ENCODE measurements around the gene COL9A3. TPM values are rescaled to one million over a fixed set of nuclear protein-coding genes. Genes with fewer than 3 reads are reported as not detected.
A peak's percentile ranks its signal among the peaks of the same experiment; 100 is the strongest.

COL9A3 gene
- total RNA-seq, 2 donors from 2014 or later, result not detected

DNA sequence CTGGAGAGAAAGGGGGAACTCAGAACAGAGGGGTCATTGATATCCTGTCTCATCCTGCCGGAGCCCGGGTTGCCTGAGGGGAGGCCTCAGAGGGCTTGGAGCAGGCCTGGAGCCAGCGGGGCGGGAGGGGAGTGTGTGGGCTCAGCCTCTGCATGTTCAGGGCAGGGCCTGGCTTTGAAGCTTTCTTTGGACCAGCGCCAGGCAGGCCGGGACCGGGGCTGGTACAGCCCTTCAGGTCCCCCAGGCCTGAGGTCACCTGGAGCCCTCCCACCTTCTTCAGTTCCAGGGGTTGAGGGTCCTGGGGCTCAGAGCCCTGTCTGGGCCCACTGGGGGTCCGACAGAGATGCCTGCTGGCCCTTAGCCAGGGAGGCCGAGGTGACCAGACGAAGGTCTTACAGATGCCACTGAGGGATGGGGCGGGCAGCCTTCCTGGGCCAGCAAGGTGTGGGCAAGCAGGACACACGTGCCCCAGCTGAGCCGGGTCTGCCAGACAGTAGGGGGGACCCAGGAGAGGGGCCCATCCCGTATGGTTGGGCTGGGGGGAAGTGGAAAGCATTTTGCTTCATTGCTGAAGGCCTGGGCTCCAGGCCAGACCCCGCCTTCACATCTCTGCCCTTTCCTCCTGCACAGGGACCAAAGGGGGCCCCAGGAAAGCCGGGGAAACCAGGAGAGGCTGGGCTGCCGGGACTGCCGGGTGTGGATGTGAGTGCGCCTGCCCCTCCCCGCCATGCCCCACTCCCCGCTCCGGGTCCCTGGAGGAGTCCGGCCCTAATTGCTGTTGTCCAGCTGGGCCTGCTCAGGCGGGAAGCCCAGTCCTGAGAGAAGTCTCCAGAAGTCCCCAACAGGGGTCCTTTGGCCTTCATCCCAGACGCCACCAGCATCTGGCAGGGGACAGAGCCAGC is 2.0 kb downstream of the COL9A3 start:
- Mint-ChIP-seq H3K4me3 (no peak overlapping the region), H3K4me1 (no peaks in the 10 kb centered on the region), H3K27me3 (peaks cover 3% of the 10 kb centered on the region), H3K9me3 (no peaks in the 10 kb centered on the region), H3K27ac (no peak overlapping the region), H3K36me3 (ENCODE audit: low read depth) (no peaks in the 10 kb centered on the region)
- no peak for ATAC-seq (replicated peaks)

DNA sequence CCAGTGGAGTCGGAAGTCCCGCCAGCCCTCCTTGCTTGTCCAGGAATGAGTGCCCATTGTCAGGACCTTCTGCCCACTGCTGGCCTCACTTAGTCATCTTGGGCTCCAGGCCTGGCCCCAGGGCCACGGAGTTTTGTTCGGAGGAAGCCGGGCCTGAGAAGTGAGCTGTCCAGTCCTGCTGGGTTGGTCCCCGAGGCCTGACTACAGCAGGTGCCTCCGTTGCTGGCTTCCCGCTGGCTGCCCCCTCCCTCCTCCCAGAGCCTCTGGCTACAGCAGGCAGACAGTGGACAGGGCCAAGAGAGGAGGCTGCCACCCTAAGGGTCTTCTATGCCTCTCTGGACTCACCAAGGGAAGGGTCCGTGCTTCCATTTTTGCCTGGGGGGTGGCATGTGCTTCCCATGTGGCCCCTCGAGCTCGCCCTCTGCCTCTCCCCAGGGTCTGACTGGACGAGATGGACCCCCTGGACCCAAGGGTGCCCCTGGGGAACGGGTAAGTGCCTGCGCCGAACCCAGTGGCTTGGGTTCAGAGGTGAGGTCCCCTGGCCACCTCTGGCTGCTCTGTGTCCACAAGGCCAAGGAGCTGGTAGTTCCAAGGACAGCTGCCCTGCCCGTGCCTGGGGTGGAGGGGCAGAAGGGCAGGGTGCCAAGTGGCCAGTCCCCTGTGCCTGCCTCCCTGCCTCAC is 2.8 kb downstream of the COL9A3 start:
- Mint-ChIP-seq H3K27me3 (peaks cover 3% of the 10 kb centered on the region), H3K9me3 (no peaks in the 10 kb centered on the region), H3K27ac (no peak overlapping the region), H3K4me1 (no peaks in the 10 kb centered on the region), H3K4me3 (no peak overlapping the region), H3K36me3 (ENCODE audit: low read depth) (no peaks in the 10 kb centered on the region)
- ATAC-seq (replicated peaks), result no peak

DNA sequence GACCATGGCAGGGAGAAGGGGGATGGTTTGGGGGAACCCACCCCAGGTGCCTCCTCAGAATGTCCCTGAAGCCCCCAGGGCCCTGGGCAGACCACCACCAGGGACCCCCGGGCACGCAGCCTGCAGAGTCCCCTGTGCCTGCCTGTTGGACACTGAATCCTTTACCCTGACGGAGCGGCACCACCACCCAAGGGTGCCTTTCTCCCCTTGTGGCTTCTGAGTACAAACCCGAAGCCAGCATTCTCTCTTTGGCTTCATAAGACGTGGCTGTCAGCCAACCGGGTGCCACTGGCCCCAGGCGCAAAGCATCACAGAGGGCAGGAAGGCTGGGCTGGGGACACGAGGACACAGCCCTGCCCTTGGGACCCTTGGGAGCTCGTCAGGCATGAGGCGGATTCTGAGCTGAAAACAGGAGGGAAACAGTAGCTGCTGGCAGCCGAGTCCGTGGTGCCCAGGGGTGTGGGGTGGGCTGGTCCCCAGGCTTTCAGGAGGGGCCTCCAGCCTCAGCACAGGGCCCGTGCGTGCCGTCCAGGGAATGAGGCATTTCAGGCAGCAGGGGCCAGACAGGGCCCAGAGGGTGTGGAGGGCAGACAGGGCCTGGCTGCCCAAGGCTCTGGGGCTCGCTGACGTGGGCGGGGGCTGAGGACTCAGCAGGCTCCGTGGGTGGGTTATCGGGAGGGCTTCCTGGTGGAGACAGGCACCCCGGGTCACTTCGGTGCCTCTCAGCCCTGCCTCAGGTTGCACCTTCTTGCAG is 3.5 kb downstream of the COL9A3 start:
- Mint-ChIP-seq H3K9me3 (no peaks in the 10 kb centered on the region), H3K27ac (no peak overlapping the region), H3K27me3 (no peaks in the 10 kb centered on the region), H3K4me3 (no peak overlapping the region), H3K36me3 (ENCODE audit: low read depth) (no peaks in the 10 kb centered on the region), H3K4me1 (no peaks in the 10 kb centered on the region)
- ATAC-seq (replicated peaks), result no peak

DNA sequence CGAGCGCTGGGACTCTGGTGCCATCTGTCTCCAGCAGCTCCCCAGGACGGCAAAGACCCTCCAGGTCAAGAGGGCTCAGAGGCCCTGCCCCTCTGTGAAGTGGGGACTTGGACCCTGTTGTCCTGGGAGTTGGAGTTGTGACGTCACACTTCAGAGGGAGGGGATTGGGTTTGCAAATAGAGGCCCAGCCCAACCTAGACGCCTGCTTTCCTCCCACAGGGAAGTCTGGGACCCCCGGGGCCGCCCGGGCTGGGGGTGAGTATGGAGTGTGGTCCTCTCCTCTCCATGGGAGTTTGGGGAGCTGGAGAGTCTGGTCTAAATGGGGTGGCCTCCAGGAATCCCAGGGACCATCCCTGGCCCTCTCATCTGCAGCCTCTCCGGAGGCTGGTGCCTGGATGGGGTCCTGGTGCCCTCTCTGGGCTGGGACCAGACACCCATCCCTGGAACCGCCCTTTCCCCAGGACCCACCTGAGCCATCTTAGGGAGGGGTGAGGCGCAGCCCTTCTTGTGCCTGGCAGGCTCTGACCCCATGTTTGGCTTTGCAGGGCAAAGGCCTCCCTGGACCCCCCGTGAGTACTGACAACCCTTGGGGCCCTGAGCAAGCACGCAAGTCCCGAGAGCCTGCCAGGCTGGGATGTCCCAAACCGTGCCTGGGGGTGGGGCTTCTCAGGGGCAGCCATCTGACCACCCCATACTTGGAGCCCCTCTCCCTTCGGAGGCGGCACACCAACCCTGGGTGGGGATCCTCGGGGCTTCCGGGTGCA is 4.3 kb downstream of the COL9A3 start:
- H3K36me3 Mint-ChIP-seq (ENCODE audit: low read depth), result no peaks in the 10 kb centered on the region
- ATAC-seq (replicated peaks), result no peak
- no peaks in the 10 kb centered on the region for H3K27me3 Mint-ChIP-seq
- H3K4me1 Mint-ChIP-seq, result no peaks in the 10 kb centered on the region
- no peak overlapping the region for H3K4me3 Mint-ChIP-seq
- no peak overlapping the region for H3K27ac Mint-ChIP-seq
- H3K9me3 Mint-ChIP-seq, result no peaks in the 10 kb centered on the region

DNA sequence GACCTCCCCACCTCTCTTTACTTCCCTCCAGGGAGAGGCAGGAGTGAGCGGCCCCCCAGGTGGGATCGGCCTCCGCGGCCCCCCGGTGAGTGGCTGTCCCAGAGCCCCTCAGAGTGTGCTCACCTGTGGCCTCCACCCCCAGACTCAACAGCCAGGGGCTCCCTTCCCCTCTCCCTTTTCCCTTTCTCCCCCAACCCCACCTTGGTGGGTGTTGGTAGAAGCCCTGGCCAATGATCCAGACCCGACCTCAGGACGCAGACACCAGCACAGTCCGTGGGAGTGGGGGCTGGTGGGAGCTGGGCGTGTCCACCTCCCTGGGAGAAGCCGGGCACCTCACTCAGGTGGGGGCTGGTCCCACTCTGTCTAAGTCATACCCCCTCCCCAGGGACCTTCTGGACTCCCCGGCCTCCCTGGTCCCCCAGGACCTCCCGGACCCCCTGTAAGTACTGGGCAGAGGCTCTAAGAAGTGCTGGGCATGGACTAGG is 4.9 kb downstream of the COL9A3 start:
- Mint-ChIP-seq H3K36me3 (ENCODE audit: low read depth) (no peaks in the 10 kb centered on the region), H3K4me3 (no peak overlapping the region), H3K27me3 (no peaks in the 10 kb centered on the region), H3K27ac (no peak overlapping the region), H3K9me3 (no peaks in the 10 kb centered on the region), H3K4me1 (no peaks in the 10 kb centered on the region)
- ATAC-seq (replicated peaks), result no peak

DNA sequence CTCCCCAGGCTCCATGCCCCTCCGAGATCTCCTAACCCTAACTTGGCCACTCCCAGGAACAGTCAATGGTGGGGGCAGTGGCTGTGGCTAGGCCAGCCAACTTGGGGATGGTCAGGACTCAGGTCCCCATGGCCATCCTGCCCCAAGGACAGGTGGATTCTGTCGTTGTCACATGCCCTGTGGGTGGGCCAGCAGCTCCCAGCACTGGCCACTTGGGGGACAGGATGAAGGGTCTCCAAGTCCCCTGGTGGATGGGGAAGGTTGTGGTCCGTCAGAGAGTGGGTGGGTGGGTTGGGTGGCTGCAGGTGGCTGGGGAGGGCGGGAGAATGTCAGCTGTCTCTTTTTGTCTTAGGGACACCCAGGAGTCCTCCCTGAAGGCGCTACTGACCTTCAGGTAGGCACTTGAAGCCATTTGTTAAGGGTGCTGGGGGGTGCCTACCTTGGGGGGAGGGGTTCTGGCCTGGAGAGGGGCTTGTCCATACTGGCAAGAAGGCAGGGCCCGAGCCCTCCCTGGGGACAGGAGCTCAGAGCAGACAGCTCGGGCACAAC is 5.5 kb downstream of the COL9A3 start:
- Mint-ChIP-seq H3K27ac (no peak overlapping the region), H3K4me1 (no peaks in the 10 kb centered on the region), H3K4me3 (no peak overlapping the region), H3K36me3 (ENCODE audit: low read depth) (no peaks in the 10 kb centered on the region), H3K27me3 (no peaks in the 10 kb centered on the region), H3K9me3 (no peaks in the 10 kb centered on the region)
- ATAC-seq (replicated peaks), result no peak

DNA sequence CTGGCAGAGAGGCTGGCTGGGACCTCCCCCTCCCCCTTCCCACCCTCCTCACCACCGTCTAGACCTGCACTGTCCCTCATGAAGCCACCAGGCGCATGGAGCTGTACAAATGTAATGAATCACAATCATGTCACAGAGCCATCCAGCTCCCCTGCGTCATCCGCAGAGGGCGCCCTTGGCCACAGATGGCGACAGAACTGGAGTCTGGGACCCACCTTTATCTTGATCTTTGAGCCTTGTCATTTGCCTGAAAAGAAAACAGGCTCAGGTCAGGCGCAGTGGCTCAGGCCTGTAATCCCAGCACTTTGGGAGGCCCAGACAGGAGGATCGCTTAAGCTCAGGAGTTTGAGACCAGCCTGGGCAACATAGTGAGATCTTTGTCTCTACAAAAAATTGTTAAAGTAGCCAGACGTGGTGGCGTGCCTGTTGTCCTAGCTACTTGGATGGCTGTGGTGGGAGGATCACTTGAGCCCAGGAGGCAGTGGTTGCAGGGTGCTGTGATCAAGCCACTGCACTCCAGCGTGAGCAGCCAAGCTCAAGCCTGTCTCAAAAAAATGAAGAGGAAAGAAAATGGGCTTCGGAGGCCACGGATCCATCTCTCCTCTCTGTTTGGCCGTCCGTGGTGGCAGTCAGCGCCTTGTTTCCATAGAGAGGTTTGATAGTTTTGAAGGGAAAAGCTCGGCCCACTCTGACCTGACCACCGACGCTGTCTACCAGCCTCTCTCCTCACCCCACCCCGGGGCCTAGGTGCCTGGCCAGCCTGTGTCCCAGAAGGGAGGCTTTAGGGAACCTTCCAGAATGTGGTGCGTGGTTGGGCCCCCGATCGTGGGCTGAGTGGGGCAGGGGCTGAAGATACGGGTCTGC is 6.2 kb downstream of the COL9A3 start:
- no peaks in the 10 kb centered on the region for H3K36me3 Mint-ChIP-seq (ENCODE audit: low read depth)
- no peaks in the 10 kb centered on the region for H3K4me1 Mint-ChIP-seq
- no peak overlapping the region for H3K27ac Mint-ChIP-seq
- no peaks in the 10 kb centered on the region for H3K9me3 Mint-ChIP-seq
- H3K27me3 Mint-ChIP-seq, result no peaks in the 10 kb centered on the region
- ATAC-seq (replicated peaks), result peak; percentile 74
- no peak overlapping the region for H3K4me3 Mint-ChIP-seq

DNA sequence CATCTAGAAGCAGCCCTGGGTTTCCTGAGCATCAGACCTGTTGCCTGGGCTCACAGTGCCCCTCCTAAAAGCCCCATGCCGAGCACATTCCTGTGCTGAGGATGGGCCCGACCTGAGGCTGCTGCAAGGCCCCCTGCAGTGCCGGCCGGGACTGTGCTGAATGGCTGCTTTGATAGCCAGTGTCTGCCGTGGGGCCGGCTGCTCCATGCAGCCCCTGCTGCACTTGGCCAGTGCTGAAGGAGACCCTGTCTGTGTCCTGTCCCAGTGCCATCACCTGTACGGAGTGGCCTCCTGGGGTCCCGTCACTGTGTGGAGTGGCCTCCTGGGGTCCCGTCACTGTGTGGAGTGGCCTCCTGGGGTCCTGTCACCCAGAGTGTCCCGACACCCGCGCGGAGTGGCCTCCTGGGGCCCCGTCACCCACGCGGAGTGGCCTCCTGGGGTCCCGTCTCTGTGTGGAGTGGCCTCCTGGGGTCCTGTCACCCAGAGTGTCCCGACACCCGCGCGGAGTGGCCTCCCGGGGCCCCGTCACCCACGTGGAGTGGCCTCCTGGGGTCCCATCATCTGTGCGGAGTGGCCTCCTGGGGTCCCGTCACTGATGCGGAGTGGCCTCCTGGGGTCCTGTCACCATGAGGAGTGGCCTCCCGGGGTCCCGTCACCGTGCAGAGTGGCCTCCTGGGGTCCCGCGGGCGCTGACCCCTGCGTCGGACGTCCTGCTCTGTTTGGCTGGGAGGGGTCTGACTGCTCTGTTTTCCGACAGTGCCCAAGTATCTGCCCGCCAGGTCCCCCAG is 7.0 kb downstream of the COL9A3 start:
- Mint-ChIP-seq H3K27ac (no peak overlapping the region), H3K27me3 (no peaks in the 10 kb centered on the region), H3K36me3 (ENCODE audit: low read depth) (no peaks in the 10 kb centered on the region), H3K4me3 (no peak overlapping the region), H3K4me1 (no peaks in the 10 kb centered on the region), H3K9me3 (no peaks in the 10 kb centered on the region)
- no peak for ATAC-seq (replicated peaks)

DNA sequence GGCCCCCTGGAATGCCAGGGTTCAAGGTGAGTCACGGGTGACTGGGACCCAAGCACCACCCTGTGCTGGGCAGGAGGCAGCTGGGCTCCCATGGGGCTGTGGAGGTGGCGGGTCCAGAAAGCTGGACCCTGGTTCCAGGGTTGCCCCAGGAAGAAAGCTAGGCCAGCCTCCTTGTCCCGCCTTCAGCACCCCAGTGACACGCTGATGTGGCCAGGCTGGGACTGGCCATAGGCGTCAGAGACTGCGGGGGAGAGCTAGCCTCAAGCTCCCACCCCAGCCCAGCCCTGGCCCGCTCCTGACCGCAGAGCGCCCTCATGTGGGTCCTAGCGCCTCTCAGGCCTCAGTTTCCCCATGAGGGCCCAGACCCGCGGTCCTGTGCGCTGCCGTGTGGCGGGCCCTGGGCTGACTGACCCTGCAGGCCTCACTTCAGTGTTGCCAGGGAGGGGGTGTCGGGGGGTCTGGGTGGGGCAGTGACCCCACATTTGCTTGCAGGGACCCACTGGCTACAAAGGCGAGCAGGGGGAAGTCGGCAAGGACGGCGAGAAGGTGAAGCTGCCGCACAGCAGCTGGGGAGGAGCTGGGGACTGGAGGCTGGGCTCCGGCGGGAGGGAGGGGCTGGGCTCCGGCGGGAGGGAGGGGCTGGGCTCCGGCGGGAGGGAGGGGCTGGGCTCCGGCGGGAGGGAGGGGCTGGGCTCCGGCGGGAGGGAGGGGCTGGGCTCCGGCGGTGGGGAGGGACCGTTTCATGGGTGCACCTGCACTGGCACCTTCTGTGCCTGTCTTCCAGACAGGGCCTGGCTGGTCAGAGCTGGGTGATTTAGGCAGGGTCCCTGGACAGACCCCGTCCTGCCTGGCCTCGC is 7.9 kb downstream of the COL9A3 start:
- Mint-ChIP-seq H3K4me3 (no peak overlapping the region), H3K36me3 (ENCODE audit: low read depth) (no peaks in the 10 kb centered on the region), H3K9me3 (no peaks in the 10 kb centered on the region), H3K27ac (no peak overlapping the region), H3K4me1 (no peaks in the 10 kb centered on the region), H3K27me3 (no peaks in the 10 kb centered on the region)
- peak; percentile 41 for ATAC-seq (replicated peaks)

DNA sequence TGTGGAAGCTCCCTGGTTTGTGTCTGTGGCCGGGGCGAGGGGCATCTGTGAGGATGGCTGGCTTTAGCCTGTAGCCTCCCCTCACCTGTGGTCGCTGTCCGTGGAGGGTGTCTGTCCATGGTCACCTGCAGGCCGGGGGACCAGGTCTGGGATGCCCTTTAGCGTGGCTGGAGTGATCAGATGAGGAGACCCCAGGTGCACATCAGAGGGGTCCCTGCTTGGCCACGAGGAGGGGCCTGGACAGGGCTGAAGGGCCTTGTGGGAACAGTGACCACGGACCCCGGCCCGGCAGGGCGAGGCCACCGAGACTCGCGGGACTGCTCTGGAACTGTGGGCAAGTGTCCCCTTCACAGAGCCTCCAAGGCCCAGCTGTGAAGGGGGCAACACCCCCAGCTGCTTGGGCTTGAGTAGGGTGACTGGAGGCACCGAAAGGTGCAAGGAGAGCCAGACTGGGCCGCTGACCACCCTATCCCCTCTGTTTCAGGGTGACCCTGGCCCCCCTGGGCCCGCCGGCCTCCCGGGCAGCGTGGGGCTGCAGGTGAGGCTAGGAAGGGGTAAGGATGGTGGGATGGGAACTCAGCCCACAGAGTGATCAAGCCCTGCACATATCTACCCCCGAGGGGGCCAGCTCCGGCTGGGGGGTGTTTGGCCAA is 8.6 kb downstream of the COL9A3 start:
- no peaks in the 10 kb centered on the region for H3K27me3 Mint-ChIP-seq
- H3K4me1 Mint-ChIP-seq, result no peaks in the 10 kb centered on the region
- H3K36me3 Mint-ChIP-seq (ENCODE audit: low read depth), result no peaks in the 10 kb centered on the region
- no peaks in the 10 kb centered on the region for H3K9me3 Mint-ChIP-seq
- H3K27ac Mint-ChIP-seq, result no peak overlapping the region
- no peak for ATAC-seq (replicated peaks)
- no peak overlapping the region for H3K4me3 Mint-ChIP-seq

DNA sequence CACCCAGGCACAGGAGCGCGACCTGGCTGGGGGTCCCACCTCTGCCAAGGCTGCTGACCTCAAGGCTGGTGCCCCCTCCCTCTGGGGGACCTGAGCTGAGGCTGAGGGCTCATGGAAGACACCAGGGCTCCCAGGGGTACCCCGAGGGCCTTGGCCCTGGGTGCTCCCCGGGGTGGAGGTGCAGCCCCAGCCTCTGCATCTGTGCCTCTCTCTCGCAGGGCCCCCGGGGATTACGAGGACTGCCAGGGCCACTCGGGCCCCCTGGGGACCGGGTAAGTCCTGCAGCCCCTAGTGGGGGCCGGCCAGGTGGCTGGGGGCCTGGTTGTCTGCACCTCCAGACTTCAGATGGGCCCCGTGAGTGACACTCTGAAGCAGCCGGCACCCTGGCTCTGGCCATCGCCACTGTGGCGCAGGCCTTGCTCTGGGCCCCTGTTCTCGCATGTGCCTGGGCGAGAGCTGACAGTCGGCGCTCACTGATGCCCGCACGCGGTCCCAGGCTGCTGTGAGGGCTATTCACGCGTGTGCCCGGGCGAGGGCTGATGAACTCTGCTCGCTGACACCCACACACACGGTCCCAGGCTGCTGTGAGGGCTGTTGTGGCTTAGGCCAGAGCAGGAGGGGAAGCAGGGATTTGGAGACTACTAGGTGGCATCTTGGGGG is 9.3 kb downstream of the COL9A3 start:
- no peak for ATAC-seq (replicated peaks)
- Mint-ChIP-seq H3K27me3 (no peaks in the 10 kb centered on the region), H3K9me3 (no peaks in the 10 kb centered on the region), H3K27ac (no peak overlapping the region), H3K4me3 (no peak overlapping the region), H3K4me1 (no peaks in the 10 kb centered on the region), H3K36me3 (ENCODE audit: low read depth) (no peaks in the 10 kb centered on the region)
